ENCODE measurements around the gene HBA2.
"Not testable (repeated sequence)": the region's sequence is repeated elsewhere in the genome, so short reads cannot be mapped to it uniquely, and the experiment has no call there.

Gene HBA2

GRCh38 chr16:194516-194915 lies 21.8 kb downstream of the HBA2 start:
- DNase-seq (ENCODE audit: low read depth in 3 of 3): no peak

- no peak for DNase-seq (ENCODE audit: low read depth in 3 of 3)
Measured at GRCh38 chr16:200388-200787, 27.7 kb downstream of the HBA2 start.

GRCh38 chr16:203246-203645 lies 30.6 kb downstream of the HBA2 start:
- DNase-seq (ENCODE audit: low read depth in 3 of 3): no peak

- not testable (repeated sequence) for DNase-seq (ENCODE audit: low read depth in 3 of 3)
Measured at GRCh38 chr16:204046-204445, 31.4 kb downstream of the HBA2 start.

- DNase-seq (ENCODE audit: low read depth in 3 of 3): not testable (repeated sequence)
Measured at GRCh38 chr16:209359-209758, 36.7 kb downstream of the HBA2 start.

GRCh38 chr16:211631-212180 lies 39.0 kb downstream of the HBA2 start:
- not testable (repeated sequence) for DNase-seq (ENCODE audit: low read depth in 3 of 3)

GRCh38 chr16:212999-213398 lies 40.3 kb downstream of the HBA2 start:
- no peak for DNase-seq (ENCODE audit: low read depth in 3 of 3)

GRCh38 chr16:220021-220420 lies 47.3 kb downstream of the HBA2 start:
- DNase-seq (ENCODE audit: low read depth in 3 of 3): no peak

Data from stimulated activated CD4-positive, alpha-beta T cell treated with anti-CD3 and anti-CD28 coated beads, TNF-alpha, amount 100 ng/mL, for 24 hours (primary cell).